ENCODE data around the gene SYK. TPM values are rescaled to one million over a fixed set of nuclear protein-coding genes. Genes with fewer than 3 reads are reported as not detected.

SYK gene
- total RNA-seq, 1 experiment from 2014 or later, result 9.0 TPM

GRCh38 chr9:90872835-90873294 is 71.2 kb downstream of the SYK start:
- Histone ChIP-seq H3K4me2 (ENCODE audit: low read length) (no peak overlapping the region), H3K4me1 (ENCODE audit: control insufficient read depth in 1 of 2, insufficient read depth in 2 of 2, low read length in 2 of 2) (no peaks in the 10 kb centered on the region), H2AFZ (ENCODE audit: low read depth, low read length, poor library complexity, severe bottlenecking) (no peak overlapping the region), H4K20me1 (ENCODE audit: insufficient read depth) (no peaks in the 10 kb centered on the region), H3K9ac (ENCODE audit: low read length) (no peak overlapping the region), H3K4me3 (replicated peaks in 1 of 2; ENCODE audit: low read depth in 1 of 2, low read length in 2 of 2) (no peak overlapping the region), H3K27me3 (ENCODE audit: insufficient read depth, low read length) (no peaks in the 10 kb centered on the region), H3K36me3 (ENCODE audit: control insufficient read depth in 1 of 2, insufficient read depth in 2 of 2, low read length in 2 of 2) (no peaks in the 10 kb centered on the region), H3K79me2 (ENCODE audit: insufficient read depth, low read length) (no peaks in the 10 kb centered on the region), H3K9me3 (ENCODE audit: control insufficient read depth in 1 of 2, insufficient read depth in 1 of 2, low read depth in 1 of 2, low read length in 2 of 2) (no peaks in the 10 kb centered on the region), H3K27ac (ENCODE audit: low read depth, low read length) (no peak overlapping the region), H3K9me2 (ENCODE audit: insufficient read depth) (no peaks in the 10 kb centered on the region)
- TF ChIP-seq CTCF (IDR thresholded peaks at IDR 0.05 in 2 of 3, conservative IDR thresholded peaks at IDR 0.05 in 1 of 3; ENCODE audit: borderline replicate concordance in 1 of 3, insufficient read depth in 1 of 3, low read depth in 2 of 3, low read length in 2 of 3) (no peak), POLR2A (IDR thresholded peaks at IDR 0.05; ENCODE audit: borderline replicate concordance, extremely low read depth, insufficient read depth, insufficient read length) (no peak), YY1 (IDR thresholded peaks at IDR 0.05; ENCODE audit: extremely low read depth, insufficient replicate concordance, low read depth, low read length) (no peak), ELF1 (IDR thresholded peaks at IDR 0.05; ENCODE audit: borderline replicate concordance, low read depth) (no peak), EZH2 (IDR thresholded peaks at IDR 0.05) (no peak), SIN3A (IDR thresholded peaks at IDR 0.05; ENCODE audit: low read depth) (no peak), CBX3 (IDR thresholded peaks at IDR 0.05; ENCODE audit: low read depth) (no peak), SRF (IDR thresholded peaks at IDR 0.05; ENCODE audit: low read depth) (no peak), ZFX (IDR thresholded peaks at IDR 0.05) (no peak), RAD21 (IDR thresholded peaks at IDR 0.05; ENCODE audit: low read depth) (no peak), EGR1 (IDR thresholded peaks at IDR 0.05; ENCODE audit: low read depth) (no peak), POLR2AphosphoS5 (IDR thresholded peaks at IDR 0.05; ENCODE audit: low read depth, low read length) (no peak), FOSL1 (IDR thresholded peaks at IDR 0.05; ENCODE audit: low read depth) (no peak)
- TF ChIP-seq, protein P1, sequence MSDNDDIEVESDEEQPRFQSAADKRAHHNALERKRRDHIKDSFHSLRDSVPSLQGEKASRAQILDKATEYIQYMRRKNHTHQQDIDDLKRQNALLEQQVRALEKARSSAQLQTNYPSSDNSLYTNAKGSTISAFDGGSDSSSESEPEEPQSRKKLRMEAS (IDR thresholded peaks at IDR 0.05), result no peak
- TF ChIP-seq, protein P2, sequence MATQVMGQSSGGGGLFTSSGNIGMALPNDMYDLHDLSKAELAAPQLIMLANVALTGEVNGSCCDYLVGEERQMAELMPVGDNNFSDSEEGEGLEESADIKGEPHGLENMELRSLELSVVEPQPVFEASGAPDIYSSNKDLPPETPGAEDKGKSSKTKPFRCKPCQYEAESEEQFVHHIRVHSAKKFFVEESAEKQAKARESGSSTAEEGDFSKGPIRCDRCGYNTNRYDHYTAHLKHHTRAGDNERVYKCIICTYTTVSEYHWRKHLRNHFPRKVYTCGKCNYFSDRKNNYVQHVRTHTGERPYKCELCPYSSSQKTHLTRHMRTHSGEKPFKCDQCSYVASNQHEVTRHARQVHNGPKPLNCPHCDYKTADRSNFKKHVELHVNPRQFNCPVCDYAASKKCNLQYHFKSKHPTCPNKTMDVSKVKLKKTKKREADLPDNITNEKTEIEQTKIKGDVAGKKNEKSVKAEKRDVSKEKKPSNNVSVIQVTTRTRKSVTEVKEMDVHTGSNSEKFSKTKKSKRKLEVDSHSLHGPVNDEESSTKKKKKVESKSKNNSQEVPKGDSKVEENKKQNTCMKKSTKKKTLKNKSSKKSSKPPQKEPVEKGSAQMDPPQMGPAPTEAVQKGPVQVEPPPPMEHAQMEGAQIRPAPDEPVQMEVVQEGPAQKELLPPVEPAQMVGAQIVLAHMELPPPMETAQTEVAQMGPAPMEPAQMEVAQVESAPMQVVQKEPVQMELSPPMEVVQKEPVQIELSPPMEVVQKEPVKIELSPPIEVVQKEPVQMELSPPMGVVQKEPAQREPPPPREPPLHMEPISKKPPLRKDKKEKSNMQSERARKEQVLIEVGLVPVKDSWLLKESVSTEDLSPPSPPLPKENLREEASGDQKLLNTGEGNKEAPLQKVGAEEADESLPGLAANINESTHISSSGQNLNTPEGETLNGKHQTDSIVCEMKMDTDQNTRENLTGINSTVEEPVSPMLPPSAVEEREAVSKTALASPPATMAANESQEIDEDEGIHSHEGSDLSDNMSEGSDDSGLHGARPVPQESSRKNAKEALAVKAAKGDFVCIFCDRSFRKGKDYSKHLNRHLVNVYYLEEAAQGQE (IDR thresholded peaks at IDR 0.05; ENCODE audit: low read depth), result no peak
- TF ChIP-seq, protein P3, sequence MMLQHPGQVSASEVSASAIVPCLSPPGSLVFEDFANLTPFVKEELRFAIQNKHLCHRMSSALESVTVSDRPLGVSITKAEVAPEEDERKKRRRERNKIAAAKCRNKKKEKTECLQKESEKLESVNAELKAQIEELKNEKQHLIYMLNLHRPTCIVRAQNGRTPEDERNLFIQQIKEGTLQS (IDR thresholded peaks at IDR 0.05), result no peak
- ChIA-PET CTCF (no interaction called here), RAD21 (ENCODE audit: low non-redundant PET in 1 of 2, low total read pairs in 2 of 2, uncharacterized antibody in 2 of 2, unreplicated experiment in 2 of 2) (no interaction called here), POLR2A (no interaction called here)
- DNase-seq (ENCODE audit: low read depth, low spot score) (no peak), ATAC-seq (no peak)
- intact Hi-C loops (cut with micrococcal nuclease), result loop anchor here (5.0 to 10.0 kb wide), 3 partner anchors 116 to 728 kb away; partner anchors contain the start of gene DIRAS2
- no TSS peak for BruUV-seq (replicated peaks)

All from HCT116 (cell line).